Loucy (cell line): ENCODE measurements around the gene CD300A.

Experiments used
- CTCF ChIP-seq: fragments of 200-600 bp; sonication (generic); conservative IDR thresholded peaks from 2 replicates; pipeline ENCODE4 v1.5.1; 2014; ENCODE audit warnings: mild to moderate bottlenecking, antibody characterized with exemption, low read length
- EZH2phosphoT487 ChIP-seq: fragments of 200-600 bp; IDR thresholded peaks from 2 replicates; pipeline ENCODE4 v1.6.1; 2018; ENCODE audit warnings: antibody characterized with exemption, mild to moderate bottlenecking, moderate library complexity, borderline replicate concordance

DNA sequence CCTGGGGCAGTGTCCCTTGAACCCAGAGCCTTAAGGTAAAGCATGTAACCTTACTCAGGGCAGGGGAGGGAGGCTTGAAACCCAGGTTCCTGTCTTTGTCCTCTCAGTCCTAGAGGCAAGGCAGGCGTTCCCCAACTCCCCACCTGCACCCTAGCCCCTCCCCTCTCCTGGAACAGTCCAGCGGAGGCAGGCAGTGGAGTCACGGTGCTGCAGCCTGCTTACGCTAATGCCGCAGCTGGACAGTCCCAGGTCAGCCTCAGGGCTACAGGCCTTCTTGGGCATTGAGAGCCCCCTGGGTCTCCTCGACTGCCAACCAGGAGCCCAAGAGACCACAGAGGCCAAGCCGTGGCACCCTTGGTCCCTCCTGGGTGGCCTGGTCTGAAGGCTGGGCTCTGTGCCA, 6.8 kb upstream of the CD300A start:
- no peak for TF ChIP-seq CTCF
- no peak for TF ChIP-seq EZH2phosphoT487
